ENCODE measurements around the gene TOX2.

Gene TOX2

DNA sequence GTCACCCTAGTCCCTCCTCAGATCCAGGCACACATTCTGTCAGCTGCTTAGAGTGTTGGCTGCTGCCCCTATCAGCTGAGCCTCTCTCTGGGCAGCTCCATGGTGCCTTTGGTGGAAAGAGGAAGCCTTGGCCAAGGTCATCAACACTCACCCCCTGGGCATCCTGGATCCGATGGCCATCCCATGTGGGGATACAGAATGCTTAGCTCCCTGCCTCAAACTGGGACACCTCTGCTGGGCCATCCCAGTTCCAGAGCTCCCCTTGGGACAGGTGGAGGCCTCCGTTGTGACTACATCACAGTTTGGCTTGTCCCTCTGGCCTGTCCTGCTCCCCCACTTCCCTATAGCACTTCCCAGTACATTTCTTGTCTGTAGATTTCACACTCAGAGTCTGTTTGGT is 45.6 kb downstream of the TOX2 start:
- DNase-seq = no peak

DNA sequence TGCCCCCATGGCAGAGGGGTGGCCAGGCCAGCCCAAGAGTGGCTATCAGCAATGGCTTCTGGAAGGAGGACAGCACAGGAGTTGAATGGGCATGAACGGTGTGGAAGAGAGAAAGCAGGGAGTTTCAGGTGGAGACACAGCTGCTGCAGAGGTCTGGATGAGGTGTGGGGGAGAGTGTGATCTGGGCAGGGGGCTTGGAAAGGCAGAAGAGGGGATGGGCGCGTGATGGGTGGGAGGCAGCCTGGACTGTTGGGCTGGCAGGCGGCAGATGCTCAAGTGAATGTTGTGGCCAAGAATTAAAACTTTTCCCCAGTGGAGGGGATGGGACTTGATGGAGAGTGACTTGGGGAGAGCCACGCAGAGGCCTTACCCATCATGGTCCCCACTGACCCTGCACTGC is 46.5 kb downstream of the TOX2 start:
- no peak for DNase-seq

DNA sequence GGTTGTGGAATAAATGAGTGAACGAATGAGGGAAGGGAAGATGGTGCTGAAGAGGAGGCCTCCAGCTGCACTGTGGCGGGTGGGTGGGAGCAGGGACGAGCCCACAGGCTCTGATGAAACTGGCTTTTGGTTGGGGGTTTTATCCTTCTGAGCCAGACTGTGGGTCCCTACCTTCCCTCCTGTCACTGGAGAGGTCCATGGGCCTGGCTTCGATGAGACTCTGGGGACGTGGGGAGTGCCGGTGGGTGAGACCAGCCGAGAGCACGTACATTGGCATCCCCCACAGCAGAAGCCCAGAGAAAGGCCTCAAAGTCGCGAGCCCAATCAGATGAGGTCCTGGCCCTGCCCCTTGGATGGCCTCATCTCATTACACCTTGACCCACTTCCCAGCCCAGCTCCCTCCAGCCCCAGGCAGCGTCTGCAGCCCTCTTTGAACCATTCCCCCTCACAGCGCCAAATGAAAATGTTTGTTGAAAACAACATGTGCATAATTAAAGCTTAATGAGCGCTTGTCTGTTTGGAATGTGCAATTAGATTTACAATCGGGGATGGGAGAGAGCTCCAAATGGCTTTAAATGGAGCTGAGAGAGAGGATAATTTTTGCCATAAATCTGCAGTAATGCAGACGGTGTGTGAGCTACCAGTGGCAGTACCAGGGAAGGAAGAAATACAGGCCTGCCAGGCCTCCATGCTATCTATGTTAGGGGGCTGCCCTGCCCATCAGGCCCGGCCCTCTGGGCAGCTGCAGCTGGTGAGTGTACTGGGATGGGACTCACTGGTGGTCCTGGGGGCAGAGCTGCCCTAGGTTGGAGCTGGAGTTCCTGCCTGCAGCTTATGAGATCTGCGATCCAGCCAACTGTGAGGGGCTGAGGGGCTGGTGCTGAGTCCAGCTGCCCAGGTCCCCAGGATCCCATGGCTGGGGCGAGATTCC is 47.2 kb downstream of the TOX2 start:
- DNase-seq = no peak

DNA sequence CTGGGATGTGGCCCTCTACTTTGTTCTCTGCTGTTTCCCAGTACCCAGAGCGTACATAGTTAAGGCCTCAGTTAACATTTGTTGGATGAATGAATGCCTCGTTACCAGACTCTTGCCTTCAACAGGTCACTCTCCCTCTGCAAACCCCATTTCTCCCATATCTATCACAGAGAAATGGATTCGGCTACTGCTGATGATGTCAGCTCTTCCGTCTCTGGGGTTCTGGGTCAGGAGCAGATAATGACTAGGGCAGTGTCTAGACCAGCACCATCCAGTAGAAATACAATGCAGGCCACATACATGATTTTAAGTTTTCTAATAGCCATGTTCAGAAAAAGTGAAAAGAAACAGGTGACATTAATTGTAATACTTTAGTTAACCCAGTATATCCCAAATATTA is 47.9 kb downstream of the TOX2 start:
- DNase-seq = no peak

DNA sequence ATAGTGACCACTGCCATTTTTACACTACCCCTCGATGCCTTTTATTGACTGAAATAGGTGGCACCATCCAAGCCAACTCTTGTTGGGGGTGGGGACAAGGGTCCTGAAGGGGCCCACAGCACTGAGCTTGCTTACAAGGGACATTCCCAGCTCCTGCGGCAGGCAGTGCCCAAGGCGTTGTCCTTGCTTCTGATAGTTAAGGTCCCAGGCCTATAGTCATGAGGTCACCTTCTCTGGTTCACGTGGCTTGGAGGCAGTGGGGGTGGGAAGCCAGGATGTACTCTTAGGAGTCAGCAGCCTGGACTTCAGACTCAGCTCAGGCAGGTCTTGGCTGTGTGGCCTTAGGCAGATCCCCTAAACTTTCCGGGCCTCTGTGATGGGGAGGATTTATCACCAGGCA is 48.6 kb downstream of the TOX2 start:
- DNase-seq = no peak

DNA sequence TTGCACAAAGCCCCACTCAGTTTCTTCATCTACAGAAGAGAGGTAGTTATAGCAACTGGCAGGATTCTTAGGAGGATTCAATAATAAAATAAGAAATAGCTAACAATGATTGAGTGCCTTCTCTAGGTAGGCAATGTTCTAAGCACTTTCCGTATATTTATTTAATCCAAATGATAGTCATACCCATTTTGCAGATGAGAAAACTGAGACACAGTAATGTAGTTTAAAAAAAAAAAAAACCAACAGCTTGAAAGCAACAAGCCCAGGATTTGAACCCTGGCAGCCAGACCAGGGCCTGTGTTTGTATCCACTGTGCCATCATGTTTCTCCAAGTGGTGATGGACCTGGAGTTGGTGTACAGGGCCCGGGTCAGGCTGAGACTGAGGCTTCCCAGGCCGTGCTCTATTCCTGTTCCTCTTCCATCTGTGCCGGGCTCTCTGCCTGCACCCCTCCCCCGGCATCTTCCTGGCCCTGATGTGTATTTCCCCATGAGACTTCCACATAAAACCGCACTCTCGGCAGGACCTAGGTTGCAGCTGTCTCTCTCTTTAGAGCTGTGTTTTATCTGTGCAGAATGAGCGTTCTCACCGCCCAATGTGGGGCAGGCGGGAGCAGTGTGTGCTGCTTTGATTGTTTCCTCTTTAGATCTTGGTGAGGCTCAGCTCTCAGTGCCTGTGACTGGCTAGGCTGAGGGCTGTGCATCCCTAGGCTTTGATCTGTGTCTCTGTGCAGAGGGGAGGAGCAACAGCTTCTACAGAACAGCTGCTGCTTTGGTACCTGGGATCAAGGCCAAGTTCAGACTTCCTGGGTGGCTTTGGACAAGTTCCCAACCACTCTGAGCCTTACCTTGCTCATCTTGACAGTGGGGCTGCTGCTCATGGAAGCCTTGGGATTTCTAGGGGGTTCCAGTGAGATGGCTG is 49.5 kb downstream of the TOX2 start:
- no peak for DNase-seq

DNA sequence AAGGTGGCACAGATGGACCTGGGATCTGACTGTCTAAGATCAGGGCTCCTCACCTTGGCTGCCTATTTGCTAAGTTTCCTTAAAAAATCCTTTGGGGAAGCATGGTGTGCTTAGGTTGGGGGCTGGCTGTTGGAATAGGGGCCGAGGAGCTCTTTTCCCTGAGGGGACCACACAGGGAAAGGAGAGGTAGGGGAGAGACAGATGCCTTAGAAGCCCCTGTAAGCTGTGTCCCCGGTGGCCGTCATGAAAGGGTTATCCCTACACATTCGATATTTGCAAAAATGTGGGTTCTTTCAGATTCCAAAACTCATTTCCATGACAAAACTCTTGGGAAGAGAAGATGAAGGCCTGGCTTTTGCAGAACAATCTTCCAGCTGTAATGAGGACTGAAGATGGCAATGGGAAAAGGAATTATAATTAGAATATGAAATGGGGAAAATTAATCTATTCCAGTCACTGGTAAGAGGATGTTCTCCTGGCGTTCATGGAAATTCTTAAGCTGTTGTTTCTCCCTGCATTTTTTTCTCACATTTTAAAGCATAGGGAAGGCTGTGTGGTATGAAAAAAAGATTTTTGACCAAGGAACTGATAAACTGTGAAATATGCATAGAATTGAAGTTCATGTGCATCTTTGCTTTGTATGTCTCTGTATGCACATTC is 53.8 kb downstream of the TOX2 start:
- DNase-seq = no peak

DNA sequence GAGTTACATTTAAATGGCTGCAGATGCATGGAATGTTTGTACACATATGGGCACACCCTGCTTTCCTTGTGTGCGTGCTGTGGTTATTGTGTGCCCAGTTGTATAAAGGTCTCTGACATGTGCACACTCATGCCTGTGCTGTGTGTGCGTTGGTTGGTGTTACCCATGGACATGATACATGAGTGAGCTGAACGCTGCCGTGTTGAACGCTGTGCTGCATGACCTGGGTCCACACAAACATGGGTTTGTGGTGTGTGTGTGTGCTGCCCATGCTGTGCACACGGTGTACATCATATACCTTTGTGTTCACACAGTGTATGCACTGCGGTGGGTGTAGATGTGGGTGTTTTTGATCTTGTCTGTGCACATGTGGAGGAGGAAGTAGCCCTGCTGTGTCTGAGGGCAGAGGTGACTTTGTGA is 54.4 kb downstream of the TOX2 start:
- no peak for DNase-seq

DNA sequence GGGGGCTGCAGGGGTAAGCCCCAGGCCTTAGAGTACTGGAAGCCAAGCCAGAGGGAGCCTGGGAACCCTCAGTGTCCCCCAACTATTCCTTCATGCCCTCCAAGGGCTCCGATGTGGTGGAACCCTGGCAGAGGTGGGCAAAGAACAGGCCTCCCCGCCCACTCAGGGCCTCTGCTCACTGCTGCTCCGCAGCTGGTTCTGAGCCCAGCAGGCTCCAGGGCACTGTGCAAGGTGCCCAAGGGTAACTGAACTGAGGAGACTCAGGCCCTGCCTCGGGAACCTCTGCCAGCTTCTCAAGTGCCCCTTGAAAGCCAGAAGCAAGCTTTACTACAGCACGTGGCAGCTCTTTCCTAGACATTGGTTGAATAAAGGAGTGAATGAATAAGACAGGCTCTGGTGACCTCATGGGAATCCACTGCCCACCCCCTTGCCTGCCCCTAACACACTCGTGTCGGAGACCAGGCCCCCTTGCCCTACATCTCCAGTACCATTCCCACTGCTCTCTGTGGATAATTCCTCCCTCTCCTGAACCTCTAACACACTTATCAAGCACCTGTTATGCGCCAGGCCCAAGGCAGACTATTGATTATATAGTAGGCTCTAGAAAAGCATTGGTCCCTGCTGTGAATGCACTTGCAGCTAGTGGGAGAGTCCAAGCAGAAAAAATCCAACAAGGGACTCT is 55.0 kb downstream of the TOX2 start:
- no peak for DNase-seq

DNA sequence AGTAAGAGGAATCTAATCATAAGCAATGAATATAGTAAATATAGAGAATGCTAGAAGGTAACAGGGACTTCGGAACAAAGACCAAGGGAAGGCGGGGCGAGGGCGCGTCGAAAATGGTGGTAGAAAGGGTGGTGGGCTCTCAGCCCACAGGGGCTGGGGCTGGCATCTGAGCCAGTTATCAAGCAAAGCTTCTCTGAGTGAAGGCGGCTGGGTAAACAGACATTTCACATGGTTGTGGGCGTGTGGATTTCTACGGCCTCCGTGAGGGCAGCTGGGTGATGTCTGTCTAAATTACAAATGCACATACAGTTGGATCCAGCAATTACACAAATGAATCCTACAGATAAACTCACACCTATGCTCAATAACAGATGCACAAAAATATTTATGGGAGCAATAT is 56.6 kb downstream of the TOX2 start:
- DNase-seq = no peak

DNA sequence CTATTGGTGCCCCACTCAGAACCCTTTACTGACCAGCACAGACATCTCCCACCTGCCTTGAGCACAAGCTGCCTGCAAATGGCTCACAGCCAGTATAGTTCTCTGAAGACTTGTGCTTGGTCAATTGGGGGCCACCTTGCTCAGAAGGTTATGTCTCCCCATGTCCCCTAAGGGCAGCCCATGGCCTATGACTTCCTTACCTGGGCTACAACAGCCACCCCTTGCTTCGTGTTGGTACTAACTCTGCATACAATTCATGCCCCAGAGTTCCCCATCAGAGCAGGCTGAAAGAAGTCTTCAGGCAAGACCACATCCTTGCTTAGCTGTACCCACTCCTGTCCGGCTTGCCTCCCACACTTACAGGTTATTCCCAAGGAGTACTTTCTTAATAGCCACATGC is 57.4 kb downstream of the TOX2 start:
- DNase-seq = no peak

DNA sequence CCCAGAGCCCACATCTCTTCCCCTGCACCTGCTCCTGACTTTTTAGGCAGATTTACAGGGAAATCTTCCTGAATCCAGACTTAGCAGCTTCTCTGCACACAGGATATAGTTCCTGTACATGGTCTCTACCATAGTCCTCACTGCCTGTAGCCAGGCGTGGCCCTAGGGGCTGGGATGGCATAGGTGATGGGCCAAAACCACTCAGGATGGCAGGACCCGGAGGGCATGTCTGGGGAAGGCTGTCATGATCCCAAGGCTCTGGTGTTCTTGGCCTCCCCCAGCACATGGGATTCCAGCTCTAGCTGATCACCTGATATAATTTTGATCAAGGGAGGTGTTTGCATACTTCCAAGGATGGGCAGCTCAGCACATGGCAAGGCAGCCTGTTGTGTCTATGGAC is 58.0 kb downstream of the TOX2 start:
- DNase-seq = no peak

DNA sequence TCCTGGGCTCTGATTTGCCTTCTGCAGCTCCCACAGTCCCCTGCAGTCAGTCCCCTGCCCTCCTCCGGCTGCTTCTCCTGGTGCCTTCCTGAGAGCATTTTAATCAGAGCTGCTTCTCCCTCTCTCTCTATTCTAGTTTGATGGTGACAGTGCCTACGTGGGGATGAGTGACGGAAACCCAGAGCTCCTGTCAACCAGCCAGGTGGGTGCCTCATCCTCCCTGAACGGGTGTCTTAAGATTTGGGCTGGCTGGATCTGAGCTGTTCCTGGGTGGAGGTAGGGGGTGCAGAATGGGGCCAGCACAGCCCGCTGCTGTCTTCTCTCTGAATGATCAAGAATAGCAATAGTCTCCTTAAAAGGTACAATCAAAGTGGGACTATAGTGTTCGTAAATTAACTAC is 58.6 kb downstream of the TOX2 start:
- no peak for DNase-seq

DNA sequence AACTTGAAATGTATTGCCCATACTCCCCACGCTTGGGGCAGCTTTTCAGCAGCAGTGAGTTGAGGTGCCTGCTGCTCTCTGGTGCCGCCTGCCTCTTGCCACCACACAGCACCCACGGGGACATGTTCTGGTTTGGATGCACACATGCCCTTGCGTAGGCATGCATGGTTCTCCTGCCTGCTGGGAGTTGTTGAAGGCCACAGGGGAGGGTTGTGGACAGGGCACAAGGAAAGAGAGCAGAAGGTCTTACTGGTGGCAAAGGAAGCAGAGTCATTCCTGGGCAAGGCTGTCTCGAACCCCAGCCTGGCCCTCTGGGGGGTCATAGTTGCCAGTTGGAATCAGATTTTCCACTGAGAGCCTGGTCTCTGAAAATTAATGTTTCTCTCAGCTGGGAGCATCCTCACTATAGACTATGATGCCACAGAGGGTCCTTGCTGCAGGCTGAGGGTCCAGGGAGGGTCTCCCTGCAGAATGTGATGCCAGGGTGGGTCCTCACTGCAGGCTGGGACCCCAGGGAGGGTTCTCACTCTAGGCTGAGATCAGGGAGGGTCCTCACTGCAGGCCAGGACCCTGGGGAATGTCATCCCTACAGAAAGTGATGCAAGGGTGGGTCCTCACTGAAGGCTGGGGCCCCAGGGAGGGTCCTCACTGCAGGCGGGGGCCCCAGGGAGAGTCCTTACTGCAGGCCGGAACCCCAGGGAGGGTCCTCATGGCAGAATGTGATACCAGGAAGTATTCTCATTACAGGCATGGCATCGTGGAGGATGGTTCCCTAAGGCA is 59.2 kb downstream of the TOX2 start:
- no peak for DNase-seq

DNA sequence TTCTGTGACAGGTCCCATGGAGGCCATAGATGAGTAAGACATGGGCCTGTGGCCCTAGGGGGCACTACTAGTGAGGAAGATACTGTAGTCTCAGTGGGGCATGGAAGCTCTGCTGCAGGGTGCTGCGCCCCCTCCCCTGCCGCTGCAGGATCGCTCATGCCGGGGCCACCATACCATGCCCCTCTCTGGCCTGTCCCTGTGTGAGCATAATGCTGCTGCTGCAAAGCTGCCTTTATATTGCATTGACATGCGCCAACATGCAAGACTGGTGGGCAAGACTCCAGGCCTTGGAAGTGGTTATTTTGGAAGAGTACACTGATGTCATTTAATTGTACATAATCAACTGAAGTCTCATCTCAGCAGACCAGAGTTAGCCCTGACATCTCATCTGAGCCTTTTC is 60.0 kb downstream of the TOX2 start:
- no peak for DNase-seq

DNA sequence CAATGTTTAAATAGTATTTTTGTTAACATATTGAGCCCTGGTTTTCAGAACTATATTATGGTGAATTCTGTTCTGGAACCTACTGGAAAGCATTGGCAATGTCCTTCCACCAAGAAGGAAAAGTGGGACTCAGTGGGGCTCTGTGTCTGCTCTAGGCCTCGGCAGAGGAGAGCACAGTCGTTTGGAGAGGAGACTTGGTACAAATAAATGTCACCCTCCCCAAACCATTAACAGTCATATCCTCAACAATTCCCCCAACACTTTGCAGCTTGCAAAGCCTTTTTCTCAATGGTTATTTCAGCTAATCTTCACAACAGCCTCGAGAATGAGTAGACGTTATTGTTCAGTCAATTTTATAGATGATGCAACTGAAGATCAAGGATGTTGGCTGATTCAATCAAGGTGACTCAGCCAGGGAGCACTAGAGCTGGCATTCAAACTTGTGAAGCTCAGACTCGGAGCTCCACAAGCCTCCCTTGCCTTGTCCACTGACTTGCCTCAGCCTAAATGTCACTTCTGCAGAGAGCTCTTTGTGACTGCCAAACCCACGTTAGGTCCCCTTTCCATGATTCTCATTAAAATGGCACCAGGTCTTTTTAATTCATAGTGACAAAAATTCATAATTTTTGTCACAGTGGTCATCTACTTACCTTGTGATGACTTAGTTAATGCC is 60.6 kb downstream of the TOX2 start:
- no peak for DNase-seq

DNA sequence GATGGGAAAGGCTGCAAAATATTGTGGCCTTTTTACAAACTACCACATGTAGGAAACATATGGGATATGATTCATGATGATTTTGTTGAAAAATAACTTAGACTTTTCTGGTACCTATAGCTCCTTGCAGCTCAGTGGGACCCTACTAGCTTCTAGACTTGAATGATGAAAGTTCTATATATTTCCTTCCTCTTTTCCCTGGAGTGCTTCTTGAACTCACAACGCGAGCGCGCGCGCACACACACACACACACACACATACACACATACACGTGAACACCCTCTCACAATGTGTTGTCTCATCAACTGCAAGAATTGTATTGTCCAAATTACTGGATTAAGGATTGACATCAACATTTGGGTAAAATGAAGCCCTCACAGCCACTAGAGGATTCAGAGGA is 61.9 kb downstream of the TOX2 start:
- no peak for DNase-seq

DNA sequence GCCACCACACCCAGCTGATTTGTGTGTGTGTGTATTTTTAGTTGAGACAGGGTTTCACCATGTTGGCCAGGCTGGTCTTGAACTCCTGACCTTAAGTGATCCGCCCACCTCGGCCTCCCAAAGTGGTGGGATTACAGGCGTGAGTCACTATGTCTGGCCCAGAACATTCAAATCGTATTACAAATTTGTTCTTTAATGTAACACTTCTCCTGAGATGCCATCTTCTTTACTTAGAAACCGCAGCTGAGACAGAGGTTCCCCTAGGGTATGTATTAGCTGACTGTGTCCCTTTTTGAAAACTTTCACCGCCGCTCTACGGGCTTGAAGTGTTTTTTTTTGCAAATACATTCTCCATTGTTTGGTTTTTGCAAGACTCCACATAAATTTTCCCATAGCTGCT is 62.6 kb downstream of the TOX2 start:
- DNase-seq = no peak

DNA sequence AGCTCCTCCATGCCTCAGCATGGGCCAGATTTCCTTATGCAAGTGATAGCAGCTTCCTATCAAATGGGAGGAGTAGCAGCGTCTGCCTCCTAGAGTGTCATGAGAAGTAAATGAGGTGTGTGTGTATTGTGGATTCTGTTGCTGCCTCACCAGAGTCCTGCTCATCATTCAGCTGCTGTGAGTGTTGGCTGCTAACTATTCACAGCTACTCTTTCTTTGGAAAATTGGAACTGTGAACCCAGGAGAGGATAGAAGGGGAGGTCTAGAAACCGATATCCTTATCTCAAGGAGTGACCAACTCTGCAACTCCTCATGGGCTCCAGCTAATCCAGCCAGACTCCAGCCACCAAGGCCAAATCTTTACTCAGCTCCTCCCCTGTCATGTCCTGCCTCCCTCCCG is 63.3 kb downstream of the TOX2 start:
- DNase-seq = no peak

DNA sequence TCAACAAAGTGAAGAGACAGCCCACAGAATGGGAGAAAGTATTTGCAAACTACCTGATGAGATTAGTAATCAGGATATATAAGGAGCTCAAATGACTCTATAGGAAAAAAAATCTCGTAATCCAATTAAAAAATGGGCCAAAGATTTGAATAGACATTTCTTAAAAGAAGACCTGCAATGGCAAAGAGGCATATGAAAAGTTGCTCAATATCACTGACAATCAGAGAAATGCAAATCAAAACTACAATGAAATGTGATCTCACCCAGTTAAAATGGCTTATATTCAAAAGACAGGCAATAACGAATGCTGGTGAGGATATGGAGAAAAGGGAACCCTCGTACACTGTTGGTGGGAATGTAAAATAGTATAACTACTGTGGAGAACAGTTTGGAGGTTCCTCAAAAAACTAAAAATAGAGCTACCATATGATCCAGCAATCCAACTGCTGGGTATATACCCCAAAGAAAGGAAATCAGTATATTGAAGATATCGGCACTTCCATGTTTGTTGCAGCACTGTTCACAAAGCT is 65.0 kb downstream of the TOX2 start:
- no peak for DNase-seq

DNA sequence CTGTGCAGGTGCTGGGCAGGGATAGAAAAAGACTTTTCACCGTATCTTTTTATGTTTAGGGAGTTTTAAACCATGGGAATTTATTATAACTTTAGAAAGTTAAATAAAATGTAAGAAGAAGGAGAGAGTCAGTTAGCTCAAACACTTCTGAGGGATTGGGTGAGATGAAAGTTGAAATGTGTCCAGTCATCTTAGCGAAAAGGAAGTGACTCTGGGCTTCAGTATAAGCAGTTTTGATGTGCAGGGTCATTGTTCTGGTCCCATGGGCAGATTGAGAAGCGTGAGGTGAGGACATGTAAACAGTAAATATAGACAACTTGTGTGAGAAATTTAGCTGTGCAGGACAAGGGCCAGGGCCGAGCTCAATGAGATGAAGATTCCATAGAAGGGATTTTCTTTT is 66.9 kb downstream of the TOX2 start:
- DNase-seq = no peak
